GM12873 (cell line): ENCODE data around the gene RASA3.

Experiments
- TF ChIP-seq, protein P1 (sequence below): IDR thresholded peaks from 2 replicates; pipeline ENCODE4 v1.5.1; 2012; ENCODE audit warnings: low read depth, mild to moderate bottlenecking, moderate library complexity, low read length, control low read depth; ENCODE audit not compliant: insufficient read depth; ENCODE audit errors: missing control alignments

Gene RASA3, protein sequence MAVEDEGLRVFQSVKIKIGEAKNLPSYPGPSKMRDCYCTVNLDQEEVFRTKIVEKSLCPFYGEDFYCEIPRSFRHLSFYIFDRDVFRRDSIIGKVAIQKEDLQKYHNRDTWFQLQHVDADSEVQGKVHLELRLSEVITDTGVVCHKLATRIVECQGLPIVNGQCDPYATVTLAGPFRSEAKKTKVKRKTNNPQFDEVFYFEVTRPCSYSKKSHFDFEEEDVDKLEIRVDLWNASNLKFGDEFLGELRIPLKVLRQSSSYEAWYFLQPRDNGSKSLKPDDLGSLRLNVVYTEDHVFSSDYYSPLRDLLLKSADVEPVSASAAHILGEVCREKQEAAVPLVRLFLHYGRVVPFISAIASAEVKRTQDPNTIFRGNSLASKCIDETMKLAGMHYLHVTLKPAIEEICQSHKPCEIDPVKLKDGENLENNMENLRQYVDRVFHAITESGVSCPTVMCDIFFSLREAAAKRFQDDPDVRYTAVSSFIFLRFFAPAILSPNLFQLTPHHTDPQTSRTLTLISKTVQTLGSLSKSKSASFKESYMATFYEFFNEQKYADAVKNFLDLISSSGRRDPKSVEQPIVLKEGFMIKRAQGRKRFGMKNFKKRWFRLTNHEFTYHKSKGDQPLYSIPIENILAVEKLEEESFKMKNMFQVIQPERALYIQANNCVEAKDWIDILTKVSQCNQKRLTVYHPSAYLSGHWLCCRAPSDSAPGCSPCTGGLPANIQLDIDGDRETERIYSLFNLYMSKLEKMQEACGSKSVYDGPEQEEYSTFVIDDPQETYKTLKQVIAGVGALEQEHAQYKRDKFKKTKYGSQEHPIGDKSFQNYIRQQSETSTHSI

DNA sequence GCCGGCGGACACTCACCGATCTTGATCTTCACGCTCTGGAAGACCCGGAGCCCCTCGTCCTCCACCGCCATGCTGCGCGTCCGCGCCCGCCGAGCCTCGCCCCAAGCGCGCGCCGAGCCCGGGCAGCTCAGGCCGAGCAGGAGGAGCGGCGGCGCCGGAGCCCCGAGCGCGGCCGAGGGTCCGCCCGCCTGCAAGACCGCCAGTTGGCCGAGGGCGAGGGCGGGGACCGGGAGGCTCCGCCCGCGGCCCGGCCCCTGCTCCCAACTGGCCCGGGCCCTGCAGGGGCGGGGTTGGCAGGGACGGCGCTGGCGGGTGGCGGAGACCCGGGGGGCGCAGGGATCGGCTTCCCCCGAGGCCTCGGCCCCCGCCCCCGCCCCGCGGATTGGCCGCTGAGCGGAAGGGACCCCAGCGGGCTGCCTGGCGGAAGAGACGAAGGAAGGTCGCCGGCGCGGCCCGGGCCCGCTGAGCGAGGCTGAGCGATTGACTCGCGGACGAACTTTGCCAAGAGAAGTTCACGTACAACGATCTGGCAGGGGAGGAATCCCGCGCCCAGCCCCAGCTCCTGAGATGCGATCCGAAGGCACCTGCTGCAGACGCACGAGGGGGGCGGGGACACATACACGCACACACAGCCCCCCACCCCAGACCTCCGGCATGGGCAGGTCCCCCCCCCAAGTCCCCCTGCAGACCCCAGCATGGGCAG is at the start of gene RASA3:
TSS of gene RASA3 (minus strand) at position 205 of the 703 bp plus-strand sequence. CDS start at position 71, 134 bp downstream.
- TF ChIP-seq, protein P1, sequence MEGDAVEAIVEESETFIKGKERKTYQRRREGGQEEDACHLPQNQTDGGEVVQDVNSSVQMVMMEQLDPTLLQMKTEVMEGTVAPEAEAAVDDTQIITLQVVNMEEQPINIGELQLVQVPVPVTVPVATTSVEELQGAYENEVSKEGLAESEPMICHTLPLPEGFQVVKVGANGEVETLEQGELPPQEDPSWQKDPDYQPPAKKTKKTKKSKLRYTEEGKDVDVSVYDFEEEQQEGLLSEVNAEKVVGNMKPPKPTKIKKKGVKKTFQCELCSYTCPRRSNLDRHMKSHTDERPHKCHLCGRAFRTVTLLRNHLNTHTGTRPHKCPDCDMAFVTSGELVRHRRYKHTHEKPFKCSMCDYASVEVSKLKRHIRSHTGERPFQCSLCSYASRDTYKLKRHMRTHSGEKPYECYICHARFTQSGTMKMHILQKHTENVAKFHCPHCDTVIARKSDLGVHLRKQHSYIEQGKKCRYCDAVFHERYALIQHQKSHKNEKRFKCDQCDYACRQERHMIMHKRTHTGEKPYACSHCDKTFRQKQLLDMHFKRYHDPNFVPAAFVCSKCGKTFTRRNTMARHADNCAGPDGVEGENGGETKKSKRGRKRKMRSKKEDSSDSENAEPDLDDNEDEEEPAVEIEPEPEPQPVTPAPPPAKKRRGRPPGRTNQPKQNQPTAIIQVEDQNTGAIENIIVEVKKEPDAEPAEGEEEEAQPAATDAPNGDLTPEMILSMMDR = no peak

DNA sequence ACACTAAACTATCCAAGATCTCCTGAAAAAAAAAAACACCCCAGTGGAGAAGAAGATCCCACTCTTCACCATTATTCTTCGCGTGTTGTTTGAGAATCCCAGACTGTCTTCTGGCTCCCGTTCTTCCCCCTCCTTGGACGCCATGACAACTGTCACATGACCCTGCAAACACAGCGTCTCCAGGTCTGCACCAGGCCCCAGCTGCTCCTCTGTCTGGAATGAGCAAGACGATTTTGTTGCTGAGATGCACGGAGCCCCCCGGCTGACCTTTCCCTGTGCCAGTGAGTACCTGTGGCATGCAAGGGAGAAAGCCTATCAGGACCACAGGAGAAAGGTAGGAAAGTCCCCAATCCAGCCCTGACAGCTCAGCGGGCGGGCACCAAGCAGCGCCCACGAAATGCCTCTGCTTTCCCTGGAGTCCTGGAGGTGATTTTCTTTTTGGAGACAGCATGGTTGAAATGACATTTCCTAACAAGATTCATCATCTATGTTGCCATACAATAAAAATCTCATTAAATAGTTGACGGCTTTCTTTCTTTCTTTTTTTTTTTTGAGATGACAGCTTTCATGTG is 46.8 kb upstream of the RASA3 start, which contains the start of gene CFAP97D2:
TSS of gene CFAP97D2 (plus strand) at position 171 of the 572 bp plus-strand sequence. CDS start at position 245, 74 bp downstream.
- TF ChIP-seq, protein P1 = no peak

DNA sequence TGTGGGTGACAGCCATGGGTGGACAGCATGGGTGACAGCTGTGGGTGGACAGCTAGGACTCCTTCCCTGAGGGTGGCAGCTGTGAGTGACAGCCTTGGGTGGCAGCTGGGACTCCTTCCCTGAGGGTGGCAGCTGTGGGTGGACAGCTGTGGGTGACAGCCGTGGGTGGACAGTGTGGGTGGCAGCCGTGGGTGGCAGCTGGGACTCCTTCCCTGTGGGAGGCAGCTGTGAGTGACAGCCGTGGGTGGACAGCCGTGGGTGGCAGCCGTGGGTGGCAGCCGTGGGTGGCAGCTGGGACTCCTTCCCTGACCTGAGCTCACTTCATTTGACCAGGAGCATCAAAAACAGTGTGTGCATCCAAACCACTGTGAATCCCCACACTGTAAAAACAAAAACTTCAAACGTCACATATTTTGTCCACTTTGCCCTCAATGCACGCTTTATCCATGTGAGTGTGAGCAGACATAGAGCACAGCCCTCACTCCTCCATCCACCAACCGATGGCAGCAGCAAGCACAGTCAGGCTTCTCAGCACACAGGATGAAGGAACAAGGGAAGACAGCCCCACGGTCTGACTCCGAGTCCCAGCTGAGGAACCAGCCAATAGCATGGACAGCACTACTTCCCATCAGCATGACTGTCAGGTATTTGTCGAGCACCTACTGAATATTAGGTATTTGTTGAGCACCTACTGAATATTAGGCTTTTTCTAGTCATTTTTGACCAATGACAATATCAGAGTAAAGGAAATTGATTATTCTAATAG is 45.0 kb upstream of the RASA3 start:
- TF ChIP-seq, protein P1 = no peak

DNA sequence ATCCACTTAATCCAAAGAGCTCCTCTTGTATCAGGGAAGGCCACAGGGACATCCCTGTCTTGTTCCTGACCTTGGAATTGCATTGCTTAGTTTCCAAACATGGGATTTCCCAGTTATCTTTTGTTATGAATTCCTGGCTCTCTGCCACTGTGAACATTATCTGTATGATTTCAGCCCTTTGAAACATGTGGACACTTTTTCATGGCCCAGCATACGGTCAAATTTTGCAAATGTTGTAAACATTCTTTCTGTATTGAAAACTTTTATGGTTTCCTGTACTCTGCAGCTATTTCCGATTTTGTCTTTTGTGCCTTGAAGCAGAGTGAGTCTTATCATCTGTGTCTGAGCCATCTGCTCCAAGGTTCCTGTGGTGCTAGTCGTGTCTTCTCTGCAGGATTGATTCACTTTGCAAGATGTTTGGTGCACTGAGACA is 42.1 kb upstream of the RASA3 start:
- TF ChIP-seq, protein P1 = no peak

DNA sequence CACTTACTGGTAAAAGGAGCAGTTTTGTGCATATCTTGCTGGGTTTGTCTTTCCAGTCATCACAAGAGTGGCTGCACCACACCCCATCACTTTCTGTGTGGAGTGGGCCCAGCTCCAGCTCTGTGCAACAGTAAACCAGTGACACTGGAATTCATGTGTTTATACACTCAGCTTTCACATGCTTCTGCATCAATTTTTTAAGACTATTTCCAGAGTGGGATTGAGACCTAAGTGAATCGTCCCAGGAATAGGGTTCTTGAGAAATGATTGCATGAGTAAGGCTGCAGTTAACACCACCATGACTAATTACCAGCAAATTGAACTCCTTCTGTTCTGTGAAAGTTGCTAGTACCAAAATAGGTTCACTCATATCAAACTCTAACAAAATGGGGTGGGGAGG is 41.3 kb upstream of the RASA3 start:
- TF ChIP-seq, protein P1 = no peak

DNA sequence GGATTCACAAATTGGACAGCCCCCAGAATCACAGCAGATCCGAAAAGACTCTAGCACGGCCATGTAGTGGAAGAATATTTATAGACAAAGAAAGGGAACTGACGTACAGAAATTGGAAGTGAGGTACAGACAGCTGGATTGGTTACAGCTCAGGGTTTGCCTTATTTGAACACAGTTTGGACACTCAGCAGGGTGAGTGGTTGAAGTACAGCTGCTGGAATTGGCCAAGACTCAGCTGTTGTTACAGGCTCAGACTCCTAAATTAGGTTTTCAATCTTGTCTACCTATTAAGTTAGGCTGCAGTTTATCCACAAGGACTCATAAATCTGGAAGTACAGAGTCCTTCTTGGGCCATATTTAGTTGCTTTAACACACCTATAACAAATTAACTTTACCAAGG is 40.8 kb upstream of the RASA3 start:
- TF ChIP-seq, protein P1 = no peak
